Measurements from ENCODE around the gene PPP1R12C.

GRCh38 chr19:55090564-55090963 lies 26.9 kb downstream of the PPP1R12C start:
- TF ChIP-seq CTCF (conservative IDR thresholded peaks at IDR 0.05; ENCODE audit: low read length), result no peak
- no peak for TF ChIP-seq EZH2phosphoT487 (IDR thresholded peaks at IDR 0.05; ENCODE audit: borderline replicate concordance)

Measured in Loucy (cell line).